ENCODE data around the gene NPHP4. TPM values are rescaled to one million over a fixed set of nuclear protein-coding genes. Genes with fewer than 3 reads are reported as not detected.

Gene NPHP4
- total RNA-seq, 1 donor from 2014 or later: 33.2 TPM

- H3K36me3 Mint-ChIP-seq (ENCODE audit: low read depth): peaks cover 3% of the 10 kb centered on the region
- DNase-seq (ENCODE audit: low read depth, low spot score): no peak
- H3K27ac Mint-ChIP-seq (ENCODE audit: unreplicated experiment): no peak overlapping the region
- TF ChIP-seq CTCF (conservative IDR thresholded peaks at IDR 0.05): no peak
- no peaks in the 10 kb centered on the region for H3K9me3 Mint-ChIP-seq
- no peak overlapping the region for H3K4me3 Mint-ChIP-seq
- H3K4me1 Mint-ChIP-seq: peaks cover 4% of the 10 kb centered on the region
- no peaks in the 10 kb centered on the region for H3K27me3 Mint-ChIP-seq (ENCODE audit: low read depth)
These were observed 134.0 kb downstream of the NPHP4 start for GRCh38 chr1:5858246-5858645.

GRCh38 chr1:5857508-5858090 lies 134.6 kb downstream of the NPHP4 start:
- no peak overlapping the region for H3K4me3 Mint-ChIP-seq
- peaks cover 3% of the 10 kb centered on the region for H3K36me3 Mint-ChIP-seq (ENCODE audit: low read depth)
- no peak for TF ChIP-seq CTCF (conservative IDR thresholded peaks at IDR 0.05)
- no peak overlapping the region for H3K27ac Mint-ChIP-seq (ENCODE audit: unreplicated experiment)
- no peak for DNase-seq (ENCODE audit: low read depth, low spot score)
- H3K9me3 Mint-ChIP-seq: no peaks in the 10 kb centered on the region
- no peaks in the 10 kb centered on the region for H3K27me3 Mint-ChIP-seq (ENCODE audit: low read depth)
- peaks cover 4% of the 10 kb centered on the region for H3K4me1 Mint-ChIP-seq

- Mint-ChIP-seq H3K4me1 (peaks cover 4% of the 10 kb centered on the region), H3K27ac (ENCODE audit: unreplicated experiment) (no peak overlapping the region), H3K4me3 (no peak overlapping the region), H3K36me3 (ENCODE audit: low read depth) (peaks cover 3% of the 10 kb centered on the region), H3K27me3 (ENCODE audit: low read depth) (no peaks in the 10 kb centered on the region), H3K9me3 (no peaks in the 10 kb centered on the region)
- TF ChIP-seq CTCF (conservative IDR thresholded peaks at IDR 0.05): no peak
- DNase-seq (ENCODE audit: low read depth, low spot score): no peak
These were observed 135.2 kb downstream of the NPHP4 start for GRCh38 chr1:5857011-5857410.

GRCh38 chr1:5856246-5856815 lies 135.9 kb downstream of the NPHP4 start:
- peaks cover 4% of the 10 kb centered on the region for H3K4me1 Mint-ChIP-seq
- TF ChIP-seq CTCF (conservative IDR thresholded peaks at IDR 0.05): no peak
- no peak overlapping the region for H3K27ac Mint-ChIP-seq (ENCODE audit: unreplicated experiment)
- H3K36me3 Mint-ChIP-seq (ENCODE audit: low read depth): peaks cover 3% of the 10 kb centered on the region
- no peaks in the 10 kb centered on the region for H3K9me3 Mint-ChIP-seq
- H3K4me3 Mint-ChIP-seq: no peak overlapping the region
- no peak for DNase-seq (ENCODE audit: low read depth, low spot score)
- H3K27me3 Mint-ChIP-seq (ENCODE audit: low read depth): no peaks in the 10 kb centered on the region

- Mint-ChIP-seq H3K4me1 (peaks cover 4% of the 10 kb centered on the region), H3K27me3 (ENCODE audit: low read depth) (no peaks in the 10 kb centered on the region), H3K9me3 (no peaks in the 10 kb centered on the region), H3K4me3 (no peak overlapping the region), H3K36me3 (ENCODE audit: low read depth) (no peaks in the 10 kb centered on the region), H3K27ac (ENCODE audit: unreplicated experiment) (no peak overlapping the region)
- no peak for DNase-seq (ENCODE audit: low read depth, low spot score)
- TF ChIP-seq CTCF (conservative IDR thresholded peaks at IDR 0.05): no peak
These were observed 136.9 kb downstream of the NPHP4 start for GRCh38 chr1:5855196-5855897.

Data from neural crest cell (in vitro differentiated cells).